GM23248 (cell line): ENCODE results near the gene MRPL37. TPM values are rescaled to one million over a fixed set of nuclear protein-coding genes. Genes with fewer than 3 reads are reported as not detected.

ENCODE experiments used
- DNase-seq: peaks from one replicate; pipeline ENCODE4 v3.0.0-alpha.2; 2015
- H2AFZ ChIP-seq: fragments of 200-600 bp; sonication (generic); 2 replicates; pipeline ENCODE4 v1.6.1; 2016; ENCODE audit warnings: antibody characterized with exemption
- H3F3A ChIP-seq: fragments of 200-600 bp; sonication (generic); 2 replicates; pipeline ENCODE4 v1.6.1; 2016; ENCODE audit warnings: mild to moderate bottlenecking, antibody characterized with exemption, mixed run types; ENCODE audit not compliant: insufficient read depth
- H3K27ac ChIP-seq: fragments of 200-600 bp; sonication (generic); 2 replicates; pipeline ENCODE4 v1.5.1; 2016; ENCODE audit warnings: mild to moderate bottlenecking
- H3K27me3 ChIP-seq: fragments of 200-600 bp; sonication (generic); replicated peaks from 2 replicates; pipeline ENCODE4 v1.6.1; 2016; ENCODE audit warnings: mild to moderate bottlenecking; ENCODE audit not compliant: insufficient read depth
- H3K36me3 ChIP-seq: fragments of 200-600 bp; sonication (generic); 2 replicates; pipeline ENCODE4 v1.6.1; 2016; ENCODE audit warnings: low read depth, mild to moderate bottlenecking
- H3K4me1 ChIP-seq: fragments of 200-600 bp; sonication (generic); 2 replicates; pipeline ENCODE4 v1.6.1; 2016; ENCODE audit warnings: mild to moderate bottlenecking; ENCODE audit not compliant: insufficient read depth
- H3K4me2 ChIP-seq: fragments of 200-600 bp; sonication (generic); one replicate; pipeline ENCODE4 v1.6.1; 2016; ENCODE audit warnings: mild to moderate bottlenecking; ENCODE audit not compliant: unreplicated experiment
- H3K4me3 ChIP-seq: fragments of 200-600 bp; sonication (generic); 2 replicates; pipeline ENCODE4 v1.5.1; 2016; ENCODE audit warnings: mild to moderate bottlenecking
- H3K79me2 ChIP-seq: fragments of 200-600 bp; sonication (generic); 2 replicates; pipeline ENCODE4 v1.6.1; 2016; ENCODE audit warnings: mild to moderate bottlenecking; ENCODE audit not compliant: insufficient read depth
- H3K9ac ChIP-seq: fragments of 200-600 bp; sonication (generic); 2 replicates; pipeline ENCODE4 v1.6.1; 2016; ENCODE audit warnings: mild to moderate bottlenecking
- H3K9me2 ChIP-seq: fragments of 200-600 bp; sonication (generic); 2 replicates; pipeline ENCODE4 v1.6.1; 2016; ENCODE audit warnings: mixed run types, mild to moderate bottlenecking, moderate library complexity; ENCODE audit not compliant: insufficient read depth
- H3K9me3 ChIP-seq: fragments of 200-600 bp; sonication (generic); one replicate; pipeline ENCODE4 v1.6.1; 2017; ENCODE audit warnings: low read depth
- H4K20me1 ChIP-seq: fragments of 200-600 bp; sonication (generic); 2 replicates; pipeline ENCODE4 v1.6.0; 2016; ENCODE audit not compliant: insufficient read depth
- EZH2 ChIP-seq: fragments of 200-600 bp; sonication (generic); IDR thresholded peaks from 2 replicates; pipeline ENCODE4 v1.6.1; 2018; ENCODE audit warnings: antibody characterized with exemption, mild to moderate bottlenecking; ENCODE audit not compliant: insufficient read depth, poor library complexity, severe bottlenecking
- EZH2phosphoT487 ChIP-seq: fragments of 200-600 bp; sonication (generic); IDR thresholded peaks from 2 replicates; pipeline ENCODE4 v1.6.1; 2018; ENCODE audit warnings: antibody characterized with exemption, moderate library complexity, mild to moderate bottlenecking, low read depth; ENCODE audit not compliant: insufficient read depth
- WGBS, 2 experiments: methylation state at CpG; one replicate each; pipeline ENCODE4 v1.1.6; 2015 to 2017; ENCODE audit warnings: low lambda C conversion rate in 2 of 2, low coverage in 1 of 2; ENCODE audit errors: missing lambda C conversion rate in 2 of 2; 5-methylcytosine and 5-hydroxymethylcytosine counted together
- in situ Hi-C: fragments of 300-500 bp; cut with MboI; formaldehyde crosslinking; loops from 2 replicates; pipeline ENCODE4 v1.15.0; 2020
- polyA plus RNA-seq: library from polyadenylated mRNA; unstranded; fragments of >200 nt; fragmentation: Nextera tagmentation; extraction: Ambion mirVana; gene quantifications from 2 replicates; pipeline ENCODE4 v1.2.1, GENCODE V29; 2016
- total RNA-seq: library from RNA; depleted of rRNA; stranded (reverse); fragments of >200 nt; shearing (Covaris generic); gene quantifications from 2 replicates; pipeline ENCODE4 v1.2.3, GENCODE V29; 2014

The MRPL37 gene
- total and polyA plus RNA-seq, 2 experiments from 2014 or later, result 91.3 to 113 TPM

- no peaks in the 10 kb centered on the region for H3K36me3 ChIP-seq
- H3F3A ChIP-seq, result peaks cover 20% of the 10 kb centered on the region
- peaks cover 32% of the 10 kb centered on the region for H3K4me1 ChIP-seq
- no peak overlapping the region for H3K4me3 ChIP-seq
- H4K20me1 ChIP-seq, result no peaks in the 10 kb centered on the region
- DNase-seq, result peak; percentile 85
- 0 out of 2 replicates have a peak, but pooled peaks cover 4% of the 10 kb centered on the region for H3K79me2 ChIP-seq
- in situ Hi-C loops, result no loop called here
- H3K4me2 ChIP-seq, result no peak overlapping the region
- no peaks in the 10 kb centered on the region for H3K9me3 ChIP-seq
- no peaks in the 10 kb centered on the region for H3K27me3 ChIP-seq
- H3K27ac ChIP-seq, result peak overlapping the region; percentile 68
- H3K9me2 ChIP-seq, result no peaks in the 10 kb centered on the region
- no peak for TF ChIP-seq EZH2phosphoT487
- no peak for TF ChIP-seq EZH2
- peak overlapping the region; percentile 16; the same call in 1 of the 2 replicates for H3K9ac ChIP-seq
- 33 to 36% methylated on average over 9 of the region's 9 CpGs for WGBS, 2 experiments
- H2AFZ ChIP-seq, result no peak overlapping the region
Measured at GRCh38 chr1:54255026-54255702, 55.2 kb downstream of the MRPL37 start.

- 92 to 93% methylated on average over 13 of the region's 13 CpGs for WGBS, 2 experiments
- Histone ChIP-seq H3F3A (peaks cover 20% of the 10 kb centered on the region), H3K4me2 (no peak overlapping the region), H3K9me2 (no peaks in the 10 kb centered on the region), H3K27ac (no peak overlapping the region), H3K9ac (no peak overlapping the region), H3K4me3 (no peak overlapping the region), H3K79me2 (0 out of 2 replicates have a peak, but pooled peaks cover 4% of the 10 kb centered on the region), H2AFZ (no peak overlapping the region), H3K4me1 (peaks cover 27% of the 10 kb centered on the region), H3K27me3 (no peaks in the 10 kb centered on the region), H4K20me1 (no peaks in the 10 kb centered on the region), H3K36me3 (no peaks in the 10 kb centered on the region), H3K9me3 (no peaks in the 10 kb centered on the region)
- DNase-seq, result no peak
- in situ Hi-C loops, result no loop called here
- no peak for TF ChIP-seq EZH2phosphoT487
- no peak for TF ChIP-seq EZH2
Measured at GRCh38 chr1:54256522-54257345, 56.8 kb downstream of the MRPL37 start.

GRCh38 chr1:54257346-54257620 is 57.3 kb downstream of the MRPL37 start:
- TF ChIP-seq EZH2 (no peak), EZH2phosphoT487 (no peak)
- no peaks in the 10 kb centered on the region for H3K9me2 ChIP-seq
- no peak overlapping the region for H3K4me3 ChIP-seq
- H3K4me1 ChIP-seq, result peaks cover 27% of the 10 kb centered on the region
- H3K27ac ChIP-seq, result no peak overlapping the region
- DNase-seq, result no peak
- no peak overlapping the region for H3K4me2 ChIP-seq
- 94 to 95% methylated on average over 10 of the region's 10 CpGs for WGBS, 2 experiments
- H2AFZ ChIP-seq, result no peak overlapping the region
- no peaks in the 10 kb centered on the region for H3K36me3 ChIP-seq
- H3F3A ChIP-seq, result peaks cover 20% of the 10 kb centered on the region
- H4K20me1 ChIP-seq, result no peaks in the 10 kb centered on the region
- H3K9ac ChIP-seq, result no peak overlapping the region
- no peaks in the 10 kb centered on the region for H3K9me3 ChIP-seq
- no peaks in the 10 kb centered on the region for H3K27me3 ChIP-seq
- in situ Hi-C loops, result no loop called here
- H3K79me2 ChIP-seq, result 0 out of 2 replicates have a peak, but pooled peaks cover 4% of the 10 kb centered on the region

GRCh38 chr1:54257876-54258275 is 57.9 kb downstream of the MRPL37 start:
- H3K79me2 ChIP-seq, result 0 out of 2 replicates have a peak, but pooled peaks cover 4% of the 10 kb centered on the region
- H2AFZ ChIP-seq, result no peak overlapping the region
- peaks cover 24% of the 10 kb centered on the region for H3K4me1 ChIP-seq
- no peak overlapping the region for H3K9ac ChIP-seq
- DNase-seq, result no peak
- 98 to 99% methylated on average over 17 to 23 of the region's 23 CpGs for WGBS, 2 experiments
- no peaks in the 10 kb centered on the region for H3K27me3 ChIP-seq
- no peak overlapping the region for H3K4me2 ChIP-seq
- H3K9me3 ChIP-seq, result no peaks in the 10 kb centered on the region
- no peak overlapping the region for H3K4me3 ChIP-seq
- H3K36me3 ChIP-seq, result no peaks in the 10 kb centered on the region
- TF ChIP-seq EZH2 (no peak), EZH2phosphoT487 (no peak)
- H3F3A ChIP-seq, result peaks cover 17% of the 10 kb centered on the region
- no peaks in the 10 kb centered on the region for H4K20me1 ChIP-seq
- in situ Hi-C loops, result no loop called here
- no peak overlapping the region for H3K27ac ChIP-seq
- H3K9me2 ChIP-seq, result no peaks in the 10 kb centered on the region
